Esophagus squamous epithelium (tissue), 5 donors: ENCODE measurements around the gene CPNE6. TPM values are rescaled to one million over a fixed set of nuclear protein-coding genes. Genes with fewer than 3 reads are reported as not detected.

Experiments used
- DNase-seq: peaks from one replicate; lab custom pipeline; 2025; lab: John Stamatoyannopoulos, UW
- H3K27ac ChIP-seq, 4 donors: fragments of 200-600 bp; sonication (generic); one replicate each; pipeline ENCODE4 v1.5.1; 2016 to 2019; ENCODE audit warnings: mild to moderate bottlenecking in 1 of 4
- H3K27me3 ChIP-seq, 4 donors: fragments of 200-600 bp; sonication (generic); 1 replicate in 3 of 4; 2 replicates in 1 of 4; pipeline versions ENCODE4 v1.5.1 to v1.6.0; 2017 to 2021; ENCODE audit warnings: antibody characterized with exemption in 1 of 4
- H3K36me3 ChIP-seq, 3 donors: fragments of 200-600 bp; sonication (generic); one replicate each; pipeline ENCODE4 v1.5.1; 2016 to 2019
- H3K4me1 ChIP-seq, 3 donors: fragments of 200-600 bp; sonication (generic); one replicate each; pipeline ENCODE4 v1.5.1; 2017 to 2019
- H3K4me3 ChIP-seq, 4 donors: fragments of 200-600 bp; sonication (generic); 1 replicate in 3 of 4; 2 replicates in 1 of 4; pipeline ENCODE4 v1.5.1; 2016 to 2019; ENCODE audit warnings: mild to moderate bottlenecking in 2 of 4, moderate library complexity in 1 of 4
- H3K9me3 ChIP-seq, 3 donors: fragments of 200-600 bp; sonication (generic); one replicate each; pipeline ENCODE4 v1.5.1; 2016 to 2019
- POLR2A ChIP-seq, 4 donors: fragments of 450-650 bp; IDR thresholded peaks; one replicate each; pipeline ENCODE4 v1.6.1; 2017; ENCODE audit warnings: antibody characterized with exemption in 4 of 4, mild to moderate bottlenecking in 4 of 4, moderate library complexity in 3 of 4
- WGBS, 2 donors: methylation state at CpG; one replicate each; pipeline ENCODE4 v1.1.5; 2018; 5-methylcytosine and 5-hydroxymethylcytosine counted together
- intact Hi-C: fragments of 100-400 bp; cut with DNase I; formaldehyde crosslinking; loops from one replicate; pipeline ENCODE4 v1.15.0; 2022
- total RNA-seq, 4 donors: library from RNA; depleted of rRNA; stranded (reverse); fragments of >200 nt; gene quantifications; one replicate each; pipeline ENCODE4 v1.1.0, GENCODE V29; 2016
- TF ChIP-seq, protein P1 (sequence below), 6 experiments: fragments of 450-650 bp in 4 of 6; fragments of 200-600 bp in 2 of 6; sonication (generic) in 2 of 6; IDR thresholded peaks; one replicate each; pipeline ENCODE4 v1.5.1; 2016 to 2019; ENCODE audit warnings: antibody characterized with exemption in 6 of 6, mild to moderate bottlenecking in 4 of 6, moderate library complexity in 4 of 6
- donor health status: DM: yes; HTN: yes; CAD: no.

CPNE6 gene
- total RNA-seq, 4 donors from 2014 or later = not detected

DNA sequence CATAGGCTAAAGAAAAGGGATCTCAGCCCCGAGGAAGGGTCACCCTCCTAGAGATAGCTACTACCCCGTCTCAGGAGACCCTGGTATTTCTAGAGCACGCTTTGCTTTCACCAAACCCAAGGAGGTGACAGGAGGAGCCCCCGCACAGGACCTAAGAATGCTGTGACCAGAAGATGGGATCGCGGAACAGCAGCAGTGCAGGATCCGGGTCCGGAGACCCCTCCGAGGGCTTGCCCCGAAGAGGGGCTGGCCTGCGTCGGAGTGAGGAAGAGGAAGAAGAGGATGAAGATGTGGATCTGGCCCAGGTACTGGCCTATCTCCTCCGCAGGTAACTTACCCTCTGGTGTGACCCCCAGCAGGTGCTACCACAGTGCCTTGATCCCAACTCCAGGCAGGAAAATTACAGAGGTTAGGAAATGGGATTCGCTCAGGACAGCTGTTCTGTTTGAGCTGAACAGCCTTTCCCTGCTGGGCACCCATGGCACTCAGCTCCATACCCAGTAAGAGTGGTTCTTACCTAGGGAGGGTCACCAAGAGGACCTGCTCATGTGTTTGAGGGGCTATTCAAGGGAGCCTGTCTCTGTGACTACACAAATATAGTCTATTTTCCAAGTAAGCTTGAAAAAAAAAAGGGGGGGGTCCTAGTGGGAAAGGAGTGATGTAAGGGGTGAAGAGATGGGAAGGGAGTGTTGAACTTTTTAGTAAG lies 44.2 kb downstream of the CPNE6 start:
- no peak for DNase-seq
- peak overlapping the region; percentile 46 to 84 (median 68) for H3K4me3 ChIP-seq
- intact Hi-C loops = no loop called here
- H3K27me3 ChIP-seq = no peaks in the 10 kb centered on the region
- peaks cover 12 to 28% (median 17%) of the 10 kb centered on the region in 3 donors for H3K4me1 ChIP-seq
- WGBS, 2 donors = 0 to 4% methylated on average over 11 to 12 of the region's 14 CpGs
- peaks cover 11 to 41% (median 21%) of the 10 kb centered on the region in 3 donors for H3K36me3 ChIP-seq
- no peaks in the 10 kb centered on the region for H3K9me3 ChIP-seq
- TF ChIP-seq, protein P1, sequence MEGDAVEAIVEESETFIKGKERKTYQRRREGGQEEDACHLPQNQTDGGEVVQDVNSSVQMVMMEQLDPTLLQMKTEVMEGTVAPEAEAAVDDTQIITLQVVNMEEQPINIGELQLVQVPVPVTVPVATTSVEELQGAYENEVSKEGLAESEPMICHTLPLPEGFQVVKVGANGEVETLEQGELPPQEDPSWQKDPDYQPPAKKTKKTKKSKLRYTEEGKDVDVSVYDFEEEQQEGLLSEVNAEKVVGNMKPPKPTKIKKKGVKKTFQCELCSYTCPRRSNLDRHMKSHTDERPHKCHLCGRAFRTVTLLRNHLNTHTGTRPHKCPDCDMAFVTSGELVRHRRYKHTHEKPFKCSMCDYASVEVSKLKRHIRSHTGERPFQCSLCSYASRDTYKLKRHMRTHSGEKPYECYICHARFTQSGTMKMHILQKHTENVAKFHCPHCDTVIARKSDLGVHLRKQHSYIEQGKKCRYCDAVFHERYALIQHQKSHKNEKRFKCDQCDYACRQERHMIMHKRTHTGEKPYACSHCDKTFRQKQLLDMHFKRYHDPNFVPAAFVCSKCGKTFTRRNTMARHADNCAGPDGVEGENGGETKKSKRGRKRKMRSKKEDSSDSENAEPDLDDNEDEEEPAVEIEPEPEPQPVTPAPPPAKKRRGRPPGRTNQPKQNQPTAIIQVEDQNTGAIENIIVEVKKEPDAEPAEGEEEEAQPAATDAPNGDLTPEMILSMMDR (IDR thresholded peaks at IDR 0.05) = no peak
- no peak for TF ChIP-seq POLR2A (IDR thresholded peaks at IDR 0.05)
- H3K27ac ChIP-seq = peak overlapping the region; percentile 96 to 99 (median 99)

DNA sequence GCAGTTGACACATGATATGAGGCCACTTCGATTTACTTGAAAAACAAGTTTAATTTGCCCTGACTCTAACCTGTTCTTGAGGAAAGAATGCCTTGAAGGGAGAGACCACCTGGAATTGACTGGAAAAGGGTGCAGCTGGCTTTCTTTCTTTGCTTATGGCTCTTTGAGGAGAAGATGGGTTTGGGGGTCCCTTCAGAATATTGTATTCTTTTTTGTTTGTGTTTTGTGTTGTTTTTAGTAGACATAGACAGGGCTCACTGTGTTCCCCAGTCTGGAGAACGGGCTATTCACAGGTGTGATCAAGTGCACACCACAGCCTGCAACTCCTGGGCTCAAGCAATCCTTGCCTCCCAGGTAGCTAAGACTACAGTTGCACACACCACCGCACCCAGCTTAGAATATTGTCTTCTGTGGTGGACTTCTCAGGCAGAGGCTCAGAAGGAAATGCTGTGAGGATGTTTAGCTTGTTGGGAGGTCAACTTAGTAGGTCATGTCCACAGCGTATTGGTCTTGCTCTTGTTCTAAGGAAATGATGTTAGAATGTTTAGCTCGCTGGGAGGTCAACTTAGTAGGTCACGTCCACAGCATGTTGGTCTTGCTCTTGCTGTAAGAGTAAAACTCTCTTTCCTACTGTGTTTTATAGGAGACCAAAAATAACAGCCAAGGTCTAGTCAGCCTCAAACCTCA lies 44.9 kb downstream of the CPNE6 start:
- Histone ChIP-seq H3K36me3 (peaks cover 11 to 48% (median 28%) of the 10 kb centered on the region in 3 donors), H3K4me1 (peaks cover 12 to 28% (median 17%) of the 10 kb centered on the region in 3 donors), H3K9me3 (no peaks in the 10 kb centered on the region), H3K27me3 (no peaks in the 10 kb centered on the region), H3K4me3 (peak overlapping the region; percentile 46 to 84 (median 68)), H3K27ac (peak overlapping the region in 3 of 4 donors; percentile 96 to 99 (median 99))
- no peak for DNase-seq
- intact Hi-C loops = no loop called here
- WGBS, 2 donors = 73 to 79% methylated on average over 5 to 6 of the region's 6 CpGs
- TF ChIP-seq POLR2A (IDR thresholded peaks at IDR 0.05) = no peak
- TF ChIP-seq, protein P1 (IDR thresholded peaks at IDR 0.05) = no peak

DNA sequence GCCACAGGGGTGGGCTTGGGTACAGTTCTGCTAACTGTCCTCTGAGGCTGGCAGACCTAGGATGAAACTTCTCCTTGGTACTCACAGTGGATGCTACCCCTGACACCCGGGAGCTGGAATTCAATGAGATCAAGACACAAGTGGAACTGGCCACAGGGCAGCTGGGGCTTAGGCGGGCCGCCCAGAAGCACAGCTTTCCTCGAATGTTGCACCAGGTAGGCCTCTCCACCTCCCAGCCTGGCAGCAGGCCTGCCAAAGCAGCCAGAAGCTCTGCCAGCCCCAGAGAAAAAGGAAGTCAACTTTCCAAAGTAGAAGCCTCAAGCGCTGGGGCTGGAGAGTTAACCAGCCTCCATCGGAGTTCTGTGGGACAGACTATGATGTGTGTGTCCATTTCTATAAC lies 45.8 kb downstream of the CPNE6 start:
- Histone ChIP-seq H3K27me3 (no peaks in the 10 kb centered on the region), H3K27ac (no peak overlapping the region), H3K36me3 (peaks cover 11 to 57% (median 35%) of the 10 kb centered on the region in 3 donors), H3K4me1 (peaks cover 12 to 28% (median 17%) of the 10 kb centered on the region in 3 donors), H3K4me3 (no peak overlapping the region), H3K9me3 (no peaks in the 10 kb centered on the region)
- WGBS, 2 donors = 86 to 90% methylated on average over 2 to 4 of the region's 6 CpGs
- intact Hi-C loops = no loop called here
- no peak for DNase-seq
- TF ChIP-seq, protein P1 (IDR thresholded peaks at IDR 0.05) = no peak
- TF ChIP-seq POLR2A (IDR thresholded peaks at IDR 0.05) = no peak

DNA sequence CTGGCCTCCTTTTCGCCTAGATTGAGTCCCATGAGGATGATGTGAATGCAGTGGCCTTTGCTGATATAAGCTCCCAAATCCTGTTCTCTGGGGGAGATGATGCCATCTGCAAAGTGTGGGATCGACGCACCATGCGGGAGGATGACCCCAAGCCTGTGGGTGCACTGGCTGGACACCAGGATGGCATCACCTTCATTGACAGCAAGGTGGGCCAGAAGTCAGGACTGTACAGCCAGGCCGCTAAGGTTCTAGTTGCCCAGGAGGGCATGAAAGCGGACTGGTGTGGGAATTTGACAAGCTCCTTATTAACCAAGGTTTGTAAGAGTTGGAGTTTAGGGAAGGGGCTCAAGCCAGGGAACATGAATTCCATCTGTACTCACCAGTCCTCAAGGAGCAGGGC lies 48.3 kb downstream of the CPNE6 start:
- Histone ChIP-seq H3K27me3 (no peaks in the 10 kb centered on the region), H3K36me3 (peaks cover 22 to 82% (median 50%) of the 10 kb centered on the region in 3 donors), H3K4me1 (peaks cover 10 to 22% (median 12%) of the 10 kb centered on the region in 3 donors), H3K4me3 (no peak overlapping the region), H3K9me3 (no peaks in the 10 kb centered on the region), H3K27ac (no peak overlapping the region)
- intact Hi-C loops = no loop called here
- WGBS, 2 donors = 89 to 94% methylated on average over 2 of the region's 6 CpGs
- no peak for DNase-seq
- TF ChIP-seq, protein P1 (IDR thresholded peaks at IDR 0.05) = no peak
- no peak for TF ChIP-seq POLR2A (IDR thresholded peaks at IDR 0.05)

DNA sequence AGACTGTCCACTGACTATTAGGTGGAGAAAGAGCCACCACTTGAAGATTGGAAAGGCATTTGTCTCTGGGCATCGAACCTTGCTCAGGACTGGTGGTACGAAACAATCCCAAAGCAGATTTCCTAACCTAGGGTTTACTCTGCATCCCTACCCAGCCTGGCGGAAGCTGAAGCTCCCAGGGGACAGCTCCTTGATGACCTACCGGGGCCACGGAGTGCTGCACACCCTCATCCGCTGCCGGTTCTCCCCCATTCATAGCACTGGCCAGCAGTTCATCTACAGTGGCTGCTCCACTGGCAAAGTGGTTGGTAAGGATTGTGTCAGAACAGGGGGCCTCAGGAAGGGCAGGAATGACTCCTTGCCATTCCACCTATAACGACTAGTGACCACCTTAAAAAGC lies 49.8 kb downstream of the CPNE6 start:
- no peak for DNase-seq
- Histone ChIP-seq H3K4me1 (peaks cover 2 to 13% (median 3%) of the 10 kb centered on the region in 3 donors), H3K9me3 (no peaks in the 10 kb centered on the region), H3K36me3 (peaks cover 22 to 88% (median 50%) of the 10 kb centered on the region in 3 donors), H3K27me3 (no peaks in the 10 kb centered on the region), H3K4me3 (no peak overlapping the region), H3K27ac (no peak overlapping the region)
- TF ChIP-seq POLR2A (IDR thresholded peaks at IDR 0.05) = no peak
- 81 to 100% methylated on average over 3 to 7 of the region's 8 CpGs for WGBS, 2 donors
- intact Hi-C loops = no loop called here
